ENCODE measurements around the gene GOLGB1.
"Not testable (repeated sequence)": the region's sequence is repeated elsewhere in the genome, so short reads cannot be mapped to it uniquely, and the experiment has no call there.

The GOLGB1 gene

DNA sequence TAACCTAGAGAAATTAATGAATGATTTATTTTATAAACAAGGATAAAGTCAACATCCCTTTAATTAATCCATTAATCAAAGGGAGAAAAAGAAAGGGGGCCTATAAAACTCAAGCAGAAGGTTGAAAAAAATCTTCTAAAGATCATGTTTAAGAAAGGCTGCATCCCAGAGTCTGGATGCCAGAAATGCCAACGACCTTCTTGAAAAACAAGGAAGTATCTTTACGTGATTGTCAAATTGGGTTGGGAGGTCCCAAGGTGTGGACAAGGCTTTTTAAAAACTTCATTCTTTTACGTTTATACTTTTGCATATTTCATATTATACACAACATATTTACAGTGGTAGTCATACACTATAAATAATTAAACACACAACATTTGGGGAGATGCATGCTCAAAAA, 1.6 kb downstream of the GOLGB1 start:
- DNase-seq = no peak

DNA sequence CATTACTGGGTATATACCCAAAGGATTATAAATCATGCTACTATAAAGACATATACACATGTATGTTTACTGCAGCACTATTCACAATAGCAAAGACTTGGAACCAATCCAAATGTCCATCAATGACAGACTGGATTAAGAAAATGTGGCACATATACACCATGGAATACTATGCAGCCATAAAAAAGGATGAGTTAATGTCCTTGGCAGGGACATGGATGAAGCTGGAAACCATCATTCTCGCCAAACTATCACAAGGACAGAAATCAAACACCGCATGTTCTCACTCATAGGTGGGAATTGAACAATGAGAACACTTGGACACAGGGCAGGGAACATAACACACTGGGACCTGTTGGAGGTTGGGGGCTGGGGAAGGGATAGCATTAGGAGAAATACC, 6.4 kb downstream of the GOLGB1 start:
- not testable (repeated sequence) for DNase-seq

DNA sequence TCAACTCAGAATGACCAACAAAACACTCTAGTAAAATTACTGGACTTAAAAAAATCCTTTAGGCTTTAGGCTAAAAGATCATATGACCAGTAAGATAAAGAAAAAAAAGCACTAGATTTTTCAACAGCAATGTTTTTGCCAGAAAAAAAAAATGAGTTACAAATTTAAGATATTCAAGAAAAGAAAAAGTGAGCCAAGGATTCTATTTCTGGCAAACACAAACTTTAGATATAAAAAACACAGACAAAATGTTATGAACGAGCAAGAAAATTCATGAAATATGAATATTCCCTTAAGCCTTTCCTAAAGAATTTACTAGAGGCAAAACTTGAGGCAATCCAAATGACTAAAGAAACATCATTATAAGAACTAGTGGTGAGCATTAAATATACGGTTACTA, 8.6 kb downstream of the GOLGB1 start:
- no peak for DNase-seq

DNA sequence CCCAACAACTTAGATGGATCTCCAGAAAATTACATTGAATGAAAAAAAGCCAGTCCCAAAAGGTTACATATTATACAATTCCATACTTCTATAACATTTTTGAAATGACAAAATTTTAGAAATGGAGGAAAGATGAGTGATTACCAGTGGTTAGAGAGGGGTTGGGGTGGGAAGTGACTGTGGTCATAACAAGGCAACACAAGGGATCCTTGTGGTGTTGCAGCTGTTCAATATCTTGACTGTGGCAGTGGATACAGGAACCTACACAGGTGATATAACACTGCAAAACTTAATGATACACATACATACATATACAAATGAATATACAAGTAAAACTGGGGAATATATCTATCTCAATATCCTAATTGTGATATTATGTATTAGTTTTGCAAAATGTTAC, 9.6 kb downstream of the GOLGB1 start:
- DNase-seq = no peak

DNA sequence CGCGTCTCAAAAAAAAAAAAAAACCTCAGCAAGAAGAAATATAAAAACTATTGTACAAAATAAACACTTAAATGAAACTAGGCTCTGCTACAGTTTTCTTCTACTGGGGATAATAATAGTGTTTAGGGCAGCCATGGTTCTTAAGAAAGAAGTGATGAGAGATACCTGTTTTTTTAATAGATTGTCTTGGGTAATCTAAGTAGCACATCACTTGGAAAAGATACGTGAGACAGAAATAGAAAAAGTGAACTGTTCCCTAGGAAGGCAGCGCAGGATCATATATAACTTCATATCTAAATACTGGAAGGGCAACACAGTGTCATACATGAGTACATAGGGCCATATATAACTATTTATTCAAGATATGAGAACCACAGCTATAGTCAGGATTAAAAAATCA, 11.9 kb downstream of the GOLGB1 start:
- DNase-seq = no peak

GRCh38 chr3:121736112-121736511, 13.4 kb downstream of the GOLGB1 start:
- DNase-seq = no peak

DNA sequence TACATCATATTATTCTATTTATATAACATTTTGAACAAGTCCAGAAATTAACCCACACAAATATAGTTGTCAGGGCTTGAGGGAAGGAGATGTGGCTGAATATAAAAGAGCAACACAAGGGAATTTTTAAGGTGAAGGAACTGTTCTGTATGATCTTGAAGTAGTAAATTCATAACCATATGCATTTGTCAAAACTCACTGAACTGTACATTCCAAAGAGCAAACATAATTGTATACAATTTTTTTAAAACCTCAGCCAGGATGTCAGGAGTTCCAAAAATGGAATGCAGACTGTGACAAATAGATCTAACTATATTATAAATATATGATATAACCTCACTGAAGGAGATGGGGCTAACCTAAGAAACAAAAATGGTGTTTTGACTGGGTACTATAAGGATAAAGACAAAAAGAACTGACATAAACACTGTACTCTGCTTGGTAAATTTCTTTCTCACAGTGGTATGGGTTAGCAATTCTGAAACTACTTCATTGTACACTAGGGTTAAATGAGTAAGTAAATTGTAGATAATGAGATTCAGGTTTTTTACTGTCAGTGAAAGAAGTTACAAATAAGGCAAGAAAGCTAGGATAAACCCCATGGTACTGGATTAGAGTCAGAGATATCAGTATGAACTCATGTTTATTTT, 14.4 kb downstream of the GOLGB1 start:
- DNase-seq = no peak

DNA sequence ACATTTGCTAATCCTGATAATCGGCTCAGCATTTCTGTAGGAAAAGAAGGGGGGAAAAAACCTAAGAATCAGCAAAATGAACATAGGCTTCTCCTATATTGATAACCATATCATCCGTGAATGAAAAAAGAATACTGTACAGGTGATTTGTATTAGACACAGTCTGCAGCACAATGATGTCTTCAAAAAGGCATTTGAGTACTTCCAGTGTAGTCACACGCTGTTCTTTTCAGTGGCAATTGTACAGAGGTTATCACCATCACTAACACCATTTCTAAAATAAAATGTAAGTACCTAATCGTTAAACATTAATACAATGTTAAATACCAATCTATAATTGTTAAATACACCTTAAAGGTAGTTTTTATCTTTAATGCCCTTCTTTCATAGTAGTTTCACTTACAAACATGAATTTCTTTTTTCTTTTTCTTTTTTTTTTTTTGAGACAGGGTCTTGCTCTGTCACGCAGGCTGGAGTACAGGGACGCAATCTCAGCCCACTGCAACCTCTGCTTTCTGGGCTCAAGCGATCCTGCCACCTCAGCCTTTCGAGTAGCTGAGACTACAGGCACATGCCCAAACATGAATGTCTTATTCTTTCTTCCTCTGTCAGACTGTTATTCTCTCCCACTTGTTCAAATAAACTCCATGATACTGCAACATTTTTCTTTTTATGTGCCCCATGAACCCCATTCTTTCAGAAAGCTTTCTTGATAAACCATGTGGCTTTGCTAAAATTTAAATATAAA, 18.4 kb downstream of the GOLGB1 start:
- DNase-seq = no peak

DNA sequence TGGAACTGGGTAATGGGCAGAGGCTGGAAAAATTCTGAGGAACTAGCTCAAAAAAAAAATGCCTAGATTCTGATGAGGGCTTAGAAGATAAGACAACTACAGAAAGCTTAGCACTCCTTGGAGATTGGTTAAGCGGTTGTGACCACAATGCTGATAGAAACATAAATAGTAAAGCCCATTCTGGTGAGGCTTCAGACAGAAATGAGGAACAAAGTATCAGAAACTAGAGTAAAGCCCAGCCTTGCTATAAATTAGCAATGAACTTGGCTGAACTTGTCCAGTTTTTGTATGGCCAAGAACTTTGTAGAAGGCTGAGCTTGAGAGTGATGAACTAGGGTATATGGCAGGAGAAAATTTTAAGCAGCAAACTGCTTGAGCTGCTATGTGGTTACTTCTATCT, 25.4 kb downstream of the GOLGB1 start:
- DNase-seq = no peak

DNA sequence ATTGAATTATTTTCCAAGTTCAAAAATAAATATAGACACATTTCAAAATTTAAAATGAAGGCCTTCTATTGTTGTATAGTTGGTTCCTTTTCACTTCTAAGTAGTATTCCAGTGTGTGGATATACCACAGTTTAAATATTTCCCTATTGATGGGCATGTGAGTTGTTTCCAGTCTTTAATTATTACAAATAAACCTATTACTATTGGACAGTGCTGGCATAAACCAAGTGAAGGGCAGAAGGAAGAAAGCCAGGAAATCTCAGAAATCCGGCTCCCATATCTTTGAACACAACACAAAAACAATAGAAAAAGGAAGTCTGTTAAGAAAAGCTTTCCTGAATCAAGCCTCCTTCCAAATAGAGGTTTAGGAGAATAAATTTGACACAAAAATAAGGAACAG, 26.1 kb downstream of the GOLGB1 start:
- DNase-seq = no peak

DNA sequence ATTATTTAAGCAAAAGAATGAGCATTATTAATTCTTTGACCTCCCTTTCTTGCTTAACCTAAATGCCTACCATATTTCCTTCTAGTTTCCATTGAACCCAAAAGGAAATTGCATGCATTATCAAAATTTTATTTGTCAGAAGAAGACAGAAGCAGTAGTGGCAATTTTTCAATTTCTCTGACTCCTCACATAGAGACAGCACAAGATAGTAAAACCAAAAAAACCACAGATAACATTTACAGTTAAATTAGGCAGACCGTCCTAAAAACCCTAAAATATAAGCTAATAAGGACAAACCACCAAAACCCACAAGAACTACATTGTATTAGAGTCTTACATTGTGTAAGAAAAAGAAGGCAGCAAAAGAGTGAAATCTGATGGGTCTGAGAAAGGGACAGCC, 27.1 kb downstream of the GOLGB1 start:
- no peak for DNase-seq

DNA sequence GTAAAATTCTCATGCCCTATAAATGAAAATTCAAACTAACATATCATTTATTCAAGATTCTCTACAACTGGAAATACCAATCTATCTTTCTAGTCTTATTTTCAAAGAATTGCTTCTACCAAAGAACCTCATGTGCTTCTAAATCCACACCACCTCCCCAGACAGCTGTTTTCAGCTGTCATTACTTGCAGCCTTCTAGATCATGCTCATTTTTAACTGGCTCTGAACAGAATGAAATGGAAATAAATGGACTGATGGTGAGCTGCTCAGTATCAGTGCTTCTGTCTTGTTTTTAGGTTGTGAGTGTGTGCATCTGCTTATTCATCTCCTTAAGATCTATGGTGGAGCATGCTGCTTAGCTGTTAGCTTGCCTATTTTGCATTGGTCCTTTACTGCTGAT, 29.4 kb downstream of the GOLGB1 start:
- no peak for DNase-seq

DNA sequence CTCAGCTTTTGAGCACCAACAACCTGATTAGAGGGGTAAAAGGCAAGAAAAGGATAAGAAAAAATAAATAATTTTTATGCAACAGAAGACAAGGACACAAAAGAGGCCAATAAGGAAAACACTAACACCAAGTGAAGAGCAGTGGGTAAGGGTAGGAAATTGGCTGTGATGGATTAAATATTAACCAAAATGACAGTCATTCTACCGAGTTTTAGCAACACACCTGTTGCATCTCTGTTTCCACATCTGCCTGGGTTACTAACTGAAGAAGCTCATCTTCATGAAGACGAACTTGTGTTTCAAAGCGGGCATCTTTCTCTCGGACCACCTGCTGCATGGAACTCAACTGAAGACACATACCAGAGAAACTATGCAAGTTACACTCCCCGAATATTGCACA, 30.1 kb downstream of the GOLGB1 start:
- no peak for DNase-seq

GRCh38 chr3:121718205-121718846, 31.2 kb downstream of the GOLGB1 start:
- DNase-seq = no peak

DNA sequence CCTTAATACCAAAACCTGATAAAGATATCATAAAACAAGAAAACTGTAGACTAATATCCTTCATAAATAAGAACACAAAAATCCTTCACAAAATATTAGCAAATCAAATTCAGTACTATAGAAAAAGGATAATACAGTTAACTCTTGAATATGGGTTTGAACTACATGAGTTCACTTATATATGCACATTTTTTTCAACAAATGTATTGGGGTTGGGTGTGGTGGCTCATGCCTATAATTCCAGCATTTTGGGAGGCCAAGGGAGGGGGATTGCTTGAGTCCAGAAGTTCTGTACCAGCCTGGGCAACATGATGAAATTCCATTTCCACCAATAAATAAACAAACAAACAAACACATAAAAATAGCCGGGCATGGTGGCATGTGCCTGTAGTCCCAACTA, 39.2 kb downstream of the GOLGB1 start:
- no peak for DNase-seq

DNA sequence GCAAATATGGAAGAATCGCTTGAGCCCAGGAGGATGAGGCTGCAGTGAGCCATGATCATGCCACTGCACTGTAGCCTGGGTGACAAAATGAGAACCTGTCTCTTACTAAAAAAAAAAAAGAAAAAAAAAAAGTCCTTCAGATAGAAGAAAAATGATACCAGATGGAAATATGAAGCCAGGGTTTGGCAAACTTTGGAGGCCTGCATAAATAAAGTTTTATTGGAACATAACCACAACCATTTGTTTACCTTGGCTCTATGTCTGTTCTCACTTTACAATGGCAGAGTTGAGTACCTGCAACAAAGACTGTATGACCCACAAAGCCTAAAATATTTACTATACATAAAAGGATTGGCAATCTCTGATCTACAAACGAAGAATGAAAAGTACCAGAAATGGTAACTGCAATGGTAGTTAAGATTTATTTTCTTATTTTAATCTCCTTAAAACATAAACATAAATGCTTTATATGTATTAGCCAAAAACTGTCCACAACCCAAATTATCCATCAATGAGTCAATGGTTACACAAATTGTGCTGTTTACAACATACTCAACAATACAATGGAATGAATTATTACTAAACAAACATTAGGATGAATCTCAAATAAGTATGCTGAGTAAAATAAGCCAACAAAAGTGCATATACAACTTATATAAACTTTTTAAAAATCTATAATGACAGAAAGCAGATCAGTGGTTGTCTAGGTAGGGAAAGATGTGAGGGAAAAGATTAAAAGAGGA, 41.8 kb downstream of the GOLGB1 start:
- peak; percentile 8 for DNase-seq

- no peak for DNase-seq
Measured at GRCh38 chr3:121705541-121705940, 44.0 kb downstream of the GOLGB1 start.

DNA sequence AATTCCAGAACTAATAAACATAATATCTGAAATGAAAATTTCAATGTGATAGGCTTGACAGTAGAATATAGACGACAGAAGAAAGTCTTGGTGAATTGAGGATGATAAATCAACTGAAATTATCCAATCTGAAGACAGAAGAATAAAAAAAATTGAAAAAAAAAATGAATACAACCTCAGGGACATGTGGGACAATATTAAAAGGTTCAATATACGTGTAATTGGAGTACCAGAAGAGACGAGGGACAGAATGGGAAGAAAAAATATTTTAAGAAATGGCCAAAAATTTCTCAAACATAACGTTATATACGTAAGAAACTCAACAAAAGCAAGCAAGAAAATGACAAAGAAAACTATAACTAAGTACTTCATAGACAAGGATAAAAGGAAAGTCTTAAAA, 45.6 kb downstream of the GOLGB1 start:
- DNase-seq = no peak

DNA sequence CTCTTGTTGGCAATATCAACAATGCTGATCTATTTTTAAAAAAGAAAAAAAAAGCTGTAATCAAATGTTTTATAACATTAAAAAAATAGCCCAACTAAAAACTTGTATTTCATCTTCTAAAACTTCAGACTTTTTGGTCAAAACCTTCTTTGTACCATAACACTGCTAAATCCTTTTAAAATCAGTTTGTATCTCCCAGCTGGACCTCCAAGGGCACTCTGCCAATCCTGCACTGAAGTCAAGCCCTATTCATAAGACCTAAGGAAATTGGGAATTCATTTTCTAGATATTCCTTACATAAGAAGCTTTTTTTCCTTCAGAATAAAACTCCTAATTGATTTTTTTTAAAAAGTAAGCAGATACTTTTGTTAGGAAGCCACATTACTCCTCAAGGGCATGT, 50.6 kb downstream of the GOLGB1 start:
- DNase-seq = no peak

GRCh38 chr3:121698476-121698875, 51.1 kb downstream of the GOLGB1 start:
- no peak for DNase-seq

- no peak for DNase-seq
Measured at GRCh38 chr3:121696186-121696585, 53.4 kb downstream of the GOLGB1 start.

DNA sequence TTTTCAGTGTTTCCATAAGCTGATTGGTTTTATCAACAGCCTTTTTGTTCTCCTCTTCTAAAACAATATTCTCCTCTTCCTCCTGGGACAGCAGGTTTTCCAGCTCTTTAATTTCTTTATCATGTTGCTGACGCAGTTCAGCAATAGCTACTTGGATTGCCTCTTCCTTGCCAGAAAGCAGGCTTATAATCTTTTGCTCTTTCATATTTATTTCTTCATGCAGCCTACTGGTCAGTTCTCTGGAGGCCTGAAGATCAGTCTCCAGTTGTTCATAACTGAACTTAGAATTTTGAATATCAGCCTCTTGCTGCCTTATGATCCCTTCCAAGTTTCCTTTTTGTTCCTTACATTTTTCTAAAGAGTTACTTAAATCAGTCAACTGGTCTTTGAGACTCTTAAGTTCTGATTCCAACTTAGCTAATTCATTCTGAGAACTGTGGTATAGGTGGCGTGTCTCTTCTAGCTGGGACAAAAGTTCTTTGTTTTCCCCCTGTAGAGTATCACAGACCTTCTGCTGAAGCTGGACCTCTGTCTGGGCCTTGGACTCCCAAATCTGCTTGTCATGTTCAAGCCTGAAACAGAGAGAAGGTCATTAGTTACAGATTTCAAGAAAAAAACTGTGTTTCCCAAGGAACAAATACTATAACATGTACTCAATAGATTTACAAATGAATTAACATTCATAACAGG, 57.4 kb downstream of the GOLGB1 start:
- no peak for DNase-seq

- DNase-seq = no peak
Measured at GRCh38 chr3:121690777-121691405, 58.6 kb downstream of the GOLGB1 start.

Data from DMS153 (cell line).